Activated CD4-positive, alpha-beta T cell treated with anti-CD3 and anti-CD28 coated beads, Interleukin-2, Interleukin-4, amounts not matched to agents 100 ng/mL and 50 ng/mL, durations not matched to agents 16 hours and 8 hours (primary cell): ENCODE measurements around the gene DAW1.

Experiments
- DNase-seq: peaks from one replicate; pipeline ENCODE4 v3.0.0-alpha.2; 2020; ENCODE audit warnings: low spot score

The DAW1 gene

GRCh38 chr2:227862227-227862740, 9.1 kb upstream of the DAW1 start:
- peak; percentile 43 for DNase-seq

GRCh38 chr2:227862741-227863588, 8.5 kb upstream of the DAW1 start:
- no peak for DNase-seq

- DNase-seq = no peak
Observed at GRCh38 chr2:227864161-227864756, 7.2 kb upstream of the DAW1 start.

GRCh38 chr2:227865291-227865690, 6.1 kb upstream of the DAW1 start:
- DNase-seq = no peak

GRCh38 chr2:227867386-227867785, 4.0 kb upstream of the DAW1 start:
- no peak for DNase-seq

DNA sequence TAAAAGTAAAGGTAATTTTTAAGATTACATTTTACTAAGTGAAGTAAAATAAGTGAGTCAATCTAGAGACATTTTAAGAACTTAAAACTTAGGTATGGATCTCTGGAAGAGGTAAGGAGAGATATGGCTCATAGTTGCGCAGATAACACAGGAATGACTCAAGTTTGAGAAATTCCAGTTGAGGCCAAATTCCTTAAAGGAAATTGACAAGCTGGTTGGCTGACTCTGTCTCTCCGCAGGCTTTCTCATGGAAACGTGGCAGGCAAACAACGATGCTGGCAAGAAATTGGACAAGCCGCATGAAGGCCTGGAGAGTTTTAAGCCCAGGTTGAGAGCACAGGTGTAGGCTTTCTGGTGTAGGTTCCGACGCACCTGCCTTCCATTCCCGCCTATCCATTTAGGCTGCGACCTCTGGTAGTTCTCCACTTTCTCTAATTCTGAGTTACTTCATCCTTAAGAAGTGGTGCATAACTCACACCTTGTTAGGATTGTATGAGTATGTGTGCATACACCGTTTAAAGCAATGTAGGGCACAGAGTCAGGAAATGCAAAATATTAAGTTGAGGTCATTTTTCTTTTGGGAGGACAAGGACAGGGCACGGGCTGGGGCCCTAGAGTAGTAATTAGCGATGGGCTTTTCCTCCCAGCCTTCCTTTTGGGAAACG, 589 bp upstream of the DAW1 start:
- DNase-seq = no peak

DNA sequence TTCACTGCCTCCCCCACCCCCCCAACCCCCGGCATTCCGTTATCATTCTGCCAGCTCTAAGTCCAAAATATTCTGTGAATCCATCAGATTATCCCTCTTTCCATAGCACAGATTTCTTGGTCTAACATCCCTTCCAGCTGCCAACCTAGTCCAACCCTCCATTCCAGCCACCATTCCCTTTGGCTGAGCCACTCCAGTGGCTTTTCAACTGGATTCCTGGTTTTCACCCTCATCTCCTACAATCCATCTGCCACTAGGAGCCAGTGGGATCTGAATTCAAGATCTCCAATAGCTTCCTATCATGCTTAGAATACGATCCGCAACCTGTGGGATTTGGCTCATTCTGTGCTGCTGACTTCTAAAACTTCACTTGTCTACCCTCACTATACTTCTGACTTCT, 1.2 kb downstream of the DAW1 start:
- no peak for DNase-seq

DNA sequence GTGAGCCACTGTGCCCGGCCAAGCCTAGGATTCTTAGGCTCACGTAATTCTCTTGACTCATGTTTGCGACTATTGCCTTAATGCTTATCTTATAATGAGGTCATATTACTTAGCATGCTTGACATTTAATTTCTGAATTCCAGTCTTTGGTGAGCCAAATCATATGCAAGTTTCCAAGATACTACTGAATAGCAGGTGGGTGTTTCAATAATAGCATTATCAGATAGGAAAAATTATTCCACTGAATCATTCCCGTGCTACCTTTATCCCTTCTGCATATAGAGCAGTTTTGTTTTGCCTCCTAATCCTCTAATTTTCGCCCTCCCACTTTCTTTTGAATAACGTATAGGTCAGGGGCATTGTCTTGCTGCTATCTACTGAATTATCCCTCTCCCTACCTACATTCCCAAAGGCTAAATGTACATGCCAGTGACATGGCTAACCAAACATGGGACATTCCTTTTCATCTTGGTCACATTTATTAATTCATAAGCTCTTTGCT, 4.9 kb downstream of the DAW1 start:
- no peak for DNase-seq

DNA sequence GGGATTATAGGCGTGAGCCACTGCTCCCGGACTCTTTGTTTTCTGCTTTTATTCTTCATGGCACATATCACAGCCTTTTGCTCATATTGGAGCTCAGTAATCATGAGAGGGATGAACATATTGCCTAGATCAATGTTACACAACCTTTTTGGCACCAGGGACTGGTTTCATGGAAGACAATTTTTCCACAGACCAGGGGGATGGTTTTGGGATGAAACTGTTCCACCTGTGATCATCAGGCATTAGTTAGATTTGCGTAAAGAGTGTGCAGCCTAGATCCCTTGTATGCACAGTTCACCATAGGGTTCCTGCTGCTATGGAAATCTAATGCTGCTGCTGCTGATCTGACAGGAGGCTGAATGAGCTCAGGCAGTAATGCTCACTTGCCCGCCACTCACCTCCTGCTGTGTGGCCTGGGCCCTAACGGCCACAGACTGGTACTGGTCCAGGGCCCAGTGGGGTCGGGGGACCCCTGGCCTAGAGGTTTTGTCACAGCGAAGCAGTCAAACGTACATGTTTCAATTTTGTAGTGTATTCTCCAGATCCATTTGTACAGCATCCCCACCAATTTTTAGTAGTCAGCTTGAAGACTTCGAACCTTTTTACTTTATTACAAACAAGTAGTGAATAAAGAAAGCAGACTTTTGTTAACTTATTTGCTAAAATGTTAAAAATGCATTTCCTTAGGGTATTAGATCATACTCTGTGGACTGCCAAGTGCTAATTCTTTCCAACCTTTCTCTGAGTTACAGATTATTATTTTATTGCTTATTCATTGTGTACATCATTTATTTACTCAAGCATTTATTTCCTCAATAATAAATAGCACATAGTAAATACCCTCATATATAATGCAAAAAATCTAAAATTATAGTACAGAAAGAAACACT, 6.2 kb downstream of the DAW1 start:
- no peak for DNase-seq

DNA sequence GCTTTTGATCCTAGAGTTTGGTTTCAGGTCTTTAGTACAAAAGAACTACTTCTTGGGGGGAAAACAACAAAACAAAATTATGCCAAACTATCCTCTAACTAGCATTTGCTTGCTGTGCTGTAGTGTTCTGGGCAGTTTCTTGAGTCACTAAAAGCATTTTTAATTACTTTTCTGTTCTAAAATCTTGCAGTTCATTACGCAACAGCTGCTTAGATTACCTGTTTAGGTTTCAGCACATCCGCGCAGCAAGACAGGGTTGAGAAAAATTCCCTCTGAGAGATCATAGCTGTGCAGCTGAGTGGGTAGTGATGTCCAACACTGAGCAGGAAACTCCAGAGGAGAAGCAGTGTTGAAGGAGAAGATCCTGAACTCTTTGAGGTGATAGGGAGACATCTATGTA, 9.0 kb downstream of the DAW1 start:
- DNase-seq = no peak

- DNase-seq = no peak
Observed at GRCh38 chr2:227881866-227882517, 10.6 kb downstream of the DAW1 start.

DNA sequence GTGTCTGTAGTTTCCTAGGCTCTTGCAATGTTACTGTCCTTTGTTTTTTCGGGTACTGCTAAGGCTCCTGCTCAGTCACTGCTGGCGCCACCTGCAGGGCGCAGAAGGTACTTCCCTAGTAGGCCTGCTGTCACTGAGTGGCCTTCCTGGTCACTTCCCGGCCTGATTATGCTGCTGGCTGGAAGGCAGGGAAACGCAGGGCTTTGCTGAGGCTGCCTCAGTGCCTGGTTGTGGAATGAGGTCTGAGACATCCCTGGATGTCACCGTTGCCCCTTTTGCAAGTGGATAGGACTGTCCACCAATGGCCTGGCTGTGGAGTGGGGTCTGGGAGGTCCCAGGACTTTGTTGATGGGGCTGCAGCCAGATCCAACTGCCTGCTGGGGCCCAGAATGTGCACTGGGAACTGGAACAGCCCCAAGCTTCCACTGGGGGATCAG, 13.1 kb downstream of the DAW1 start:
- DNase-seq = peak; percentile 67

- DNase-seq = no peak
Observed at GRCh38 chr2:227886149-227886548, 14.7 kb downstream of the DAW1 start.

GRCh38 chr2:227888289-227888688, 16.9 kb downstream of the DAW1 start:
- DNase-seq = no peak

- DNase-seq = no peak
Observed at GRCh38 chr2:227889336-227889735, 17.9 kb downstream of the DAW1 start.

- DNase-seq = peak; percentile 56
Observed at GRCh38 chr2:227890495-227891079, 19.2 kb downstream of the DAW1 start.

DNA sequence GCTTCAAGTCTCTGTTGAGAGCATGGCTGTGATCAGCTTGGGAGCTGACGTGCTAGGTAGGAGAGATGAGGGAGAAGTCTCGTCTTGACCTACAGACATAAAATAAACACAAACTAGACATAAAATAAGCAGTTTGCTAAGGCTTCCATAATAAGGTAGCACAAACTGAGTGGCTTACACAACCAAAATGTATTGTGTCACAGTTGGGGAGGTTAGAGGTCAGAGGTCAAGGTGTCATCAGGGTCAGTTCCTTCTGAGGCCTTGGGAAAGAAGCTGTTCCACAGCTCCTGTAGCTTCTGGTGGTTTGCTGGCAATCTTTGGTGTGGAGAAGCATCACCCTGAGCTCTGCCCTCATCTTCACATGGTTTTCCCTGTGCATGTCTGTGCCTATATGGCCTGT, 20.2 kb downstream of the DAW1 start:
- DNase-seq = no peak

DNA sequence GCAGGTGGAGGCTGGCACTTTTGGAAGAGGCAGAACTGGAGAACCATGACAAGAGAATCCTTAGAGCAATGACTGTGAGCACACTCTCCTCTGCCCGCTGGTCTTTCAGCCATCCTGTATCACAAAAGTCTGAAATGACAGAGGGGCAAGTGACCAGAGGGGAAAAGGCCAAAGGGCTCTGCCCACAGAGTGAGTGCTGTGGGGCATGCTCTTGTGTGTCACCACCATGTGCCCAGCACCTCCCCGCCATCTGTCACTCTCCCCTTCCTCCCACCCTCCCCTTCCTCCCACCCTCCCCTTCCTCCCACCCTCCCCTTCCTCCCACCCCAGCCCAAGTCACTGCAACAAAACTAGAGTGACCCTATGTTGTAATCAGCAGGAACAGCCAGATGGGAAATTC, 31.9 kb downstream of the DAW1 start:
- DNase-seq = no peak

DNA sequence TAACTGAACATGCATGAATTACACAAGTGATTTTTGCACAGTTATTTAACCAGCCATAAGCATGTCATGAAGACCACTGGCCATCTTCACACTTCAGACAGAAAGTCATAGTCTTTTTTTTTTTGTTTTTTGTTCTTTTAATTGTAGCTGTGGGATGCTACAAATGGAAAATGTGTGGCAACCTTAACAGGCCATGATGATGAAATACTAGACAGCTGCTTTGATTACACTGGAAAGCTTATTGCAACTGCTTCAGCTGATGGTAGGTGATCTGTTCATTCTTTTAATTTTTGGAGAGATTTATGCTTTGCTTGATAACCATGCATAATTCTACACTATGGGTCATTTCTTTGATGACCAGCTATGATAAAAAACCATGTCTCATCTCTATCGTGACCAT, 35.6 kb downstream of the DAW1 start:
- DNase-seq = no peak

- no peak for DNase-seq
Observed at GRCh38 chr2:227908266-227909054, 37.0 kb downstream of the DAW1 start.
